H1 (cell line): Measurements from ENCODE around the gene EVA1B. TPM values are rescaled to one million over a fixed set of nuclear protein-coding genes. Genes with fewer than 3 reads are reported as not detected.

Source experiments
- CTCF ChIA-PET: fragments of 300-600 bp; sonication (Branson Sonifier 250); formaldehyde crosslinking; loops from one replicate; lab custom pipeline; 2021; ENCODE audit not compliant: partially characterized antibody; lab: Charles Lee
- POLR2A ChIA-PET: fragments of 300-600 bp; sonication (Branson Sonifier 250); formaldehyde crosslinking; loops from one replicate; lab custom pipeline; 2021; ENCODE audit warnings: inconsistent platforms; ENCODE audit not compliant: partially characterized antibody; lab: Charles Lee
- DNase-seq, 2 experiments: peaks; one replicate each; pipeline versions ENCODE4 v3.0.0 to v3.0.0-alpha.2; 2010 to 2022; ENCODE audit warnings: low spot score in 2 of 2, low read depth in 1 of 2, mixed read lengths in 1 of 2
- FAIRE-seq: peaks from 2 replicates; lab custom pipeline; 2011; peaks lifted over from hg19 to GRCh38; lab: Jason Lieb, UNC
- H2AFZ ChIP-seq: 2 replicates; pipeline ENCODE4 v1.8.1; 2012; ENCODE audit warnings: low read length, inconsistent platforms
- H2AK5ac ChIP-seq: 2 replicates; pipeline ENCODE4 v1.6.1; 2013; ENCODE audit warnings: low read depth, low read length
- H2BK120ac ChIP-seq: replicated peaks from 2 replicates; pipeline ENCODE3; 2013; ENCODE audit warnings: low read depth, low read length, inconsistent platforms
- H2BK12ac ChIP-seq: 2 replicates; pipeline ENCODE4 v1.6.1; 2013; ENCODE audit warnings: low read depth, low read length
- H2BK15ac ChIP-seq: 2 replicates; pipeline ENCODE4 v1.6.1; 2013; ENCODE audit warnings: low read length
- H2BK20ac ChIP-seq: 2 replicates; pipeline ENCODE4 v1.6.1; 2013; ENCODE audit warnings: low read length
- H2BK5ac ChIP-seq: 2 replicates; pipeline ENCODE4 v1.6.1; 2013; ENCODE audit warnings: low read depth, low read length
- H3K14ac ChIP-seq: 2 replicates; pipeline ENCODE4 v1.6.1; 2013; ENCODE audit warnings: inconsistent platforms; ENCODE audit not compliant: insufficient read length
- H3K18ac ChIP-seq: 2 replicates; pipeline ENCODE4 v1.6.1; 2013; ENCODE audit warnings: low read length; ENCODE audit errors: extremely low read depth
- H3K23ac ChIP-seq: 2 replicates; pipeline ENCODE4 v1.6.1; 2013; ENCODE audit warnings: inconsistent platforms; ENCODE audit not compliant: insufficient read length
- H3K23me2 ChIP-seq: 2 replicates; pipeline ENCODE4 v1.6.1; 2013; ENCODE audit warnings: low read depth, low read length
- H3K27ac ChIP-seq: 2 replicates; pipeline ENCODE4 v1.6.1; 2011; ENCODE audit warnings: low read depth, low read length, inconsistent platforms
- H3K27me3 ChIP-seq, 4 experiments: replicated peaks in 1 of 4; 1 replicate in 1 of 4; 2 replicates in 3 of 4; pipeline versions ENCODE4 v1.6.1 to v1.8.1; 2011 to 2013; ENCODE audit warnings: low read length in 3 of 4, mild to moderate bottlenecking in 3 of 4, inconsistent platforms in 2 of 4, mixed read lengths in 2 of 4, moderate library complexity in 1 of 4; ENCODE audit not compliant: control insufficient read depth in 3 of 4, insufficient read depth in 3 of 4; ENCODE audit errors: extremely low read depth in 1 of 4
- H3K36me3 ChIP-seq, 4 experiments: 2 replicates each; pipeline versions ENCODE4 v1.6.1 to v1.8.1; 2011 to 2013; ENCODE audit warnings: mild to moderate bottlenecking in 4 of 4, low read length in 3 of 4, moderate library complexity in 2 of 4, control low read depth in 1 of 4, inconsistent platforms in 1 of 4; ENCODE audit not compliant: insufficient read depth in 4 of 4, control insufficient read depth in 2 of 4
- H3K4ac ChIP-seq: replicated peaks from 2 replicates; pipeline ENCODE3; 2013; ENCODE audit warnings: low read length, low read depth, mixed read lengths, inconsistent platforms; ENCODE audit not compliant: insufficient read length
- H3K4me1 ChIP-seq, 4 experiments: replicated peaks in 1 of 4; 1 replicate in 1 of 4; 2 replicates in 3 of 4; pipeline versions ENCODE4 v1.6.1 to v1.8.1; 2011 to 2013; ENCODE audit warnings: low read length in 3 of 4, inconsistent platforms in 2 of 4, mixed read lengths in 1 of 4; ENCODE audit not compliant: insufficient read depth in 4 of 4, control insufficient read depth in 3 of 4
- H3K4me2 ChIP-seq, 2 experiments: 2 replicates each; pipeline versions ENCODE4 v1.6.1 to v1.8.1; 2011 to 2013; ENCODE audit warnings: low read depth in 2 of 2, low read length in 2 of 2, control low read depth in 1 of 2, inconsistent platforms in 1 of 2, mild to moderate bottlenecking in 1 of 2; ENCODE audit not compliant: insufficient read depth in 1 of 2
- H3K4me3 ChIP-seq, 4 experiments: fragments of 200-600, 300-600 bp in 1 of 4; sonication (generic), shearing (Covaris generic), sonication (Bioruptor Twin) in 1 of 4; 2 replicates each; pipeline versions ENCODE4 v1.5.1 to v1.8.1; 2011 to 2016; ENCODE audit warnings: low read length in 4 of 4, low read depth in 3 of 4, control low read depth in 2 of 4, inconsistent platforms in 2 of 4, mild to moderate bottlenecking in 2 of 4, mixed read lengths in 1 of 4, moderate library complexity in 1 of 4; ENCODE audit not compliant: insufficient read depth in 2 of 4; ENCODE audit errors: extremely low read depth in 1 of 4
- H3K56ac ChIP-seq: replicated peaks from 2 replicates; pipeline ENCODE3; 2013; ENCODE audit warnings: low read depth, mild to moderate bottlenecking, mixed read lengths, low read length, inconsistent platforms; ENCODE audit not compliant: insufficient read length
- H3K79me1 ChIP-seq: 2 replicates; pipeline ENCODE4 v1.6.1; 2013; ENCODE audit warnings: low read depth, low read length, control low read depth
- H3K79me2 ChIP-seq, 2 experiments: 2 replicates each; pipeline versions ENCODE4 v1.6.1 to v1.8.1; 2012 to 2013; ENCODE audit warnings: low read length in 2 of 2, mild to moderate bottlenecking in 2 of 2, inconsistent platforms in 1 of 2; ENCODE audit not compliant: insufficient read depth in 2 of 2, control insufficient read depth in 1 of 2
- H3K9ac ChIP-seq, 4 experiments: replicated peaks in 1 of 4; 1 replicate in 1 of 4; 2 replicates in 3 of 4; pipeline versions ENCODE4 v1.6.1 to v1.8.1; 2011 to 2013; ENCODE audit warnings: low read depth in 3 of 4, low read length in 3 of 4, control low read depth in 2 of 4, mild to moderate bottlenecking in 2 of 4, moderate library complexity in 2 of 4, inconsistent platforms in 1 of 4; ENCODE audit errors: extremely low read depth in 1 of 4
- H3K9me3 ChIP-seq, 2 experiments: 2 replicates each; pipeline versions ENCODE4 v1.6.1 to v1.8.1; 2012 to 2013; ENCODE audit warnings: mild to moderate bottlenecking in 2 of 2, moderate library complexity in 2 of 2, control low read depth in 1 of 2, inconsistent platforms in 1 of 2, low read depth in 1 of 2, low read length in 1 of 2, mixed read lengths in 1 of 2; ENCODE audit not compliant: insufficient read depth in 2 of 2
- H4K20me1 ChIP-seq, 2 experiments: replicated peaks in 1 of 2; 2 replicates each; pipeline versions ENCODE3 to v1.8.1; 2011 to 2013; ENCODE audit warnings: inconsistent platforms in 2 of 2, low read length in 2 of 2, mild to moderate bottlenecking in 1 of 2; ENCODE audit not compliant: insufficient read depth in 2 of 2, control insufficient read depth in 1 of 2
- H4K5ac ChIP-seq: 2 replicates; pipeline ENCODE4 v1.6.1; 2013; ENCODE audit warnings: low read length, low read depth, mixed read lengths, inconsistent platforms; ENCODE audit not compliant: insufficient read length
- H4K8ac ChIP-seq: 2 replicates; pipeline ENCODE4 v1.8.0; 2013; ENCODE audit warnings: mild to moderate bottlenecking, moderate library complexity, low read length, inconsistent platforms; ENCODE audit not compliant: insufficient read depth; ENCODE audit errors: extremely low read depth
- H4K91ac ChIP-seq: replicated peaks from 2 replicates; pipeline ENCODE3; 2013; ENCODE audit warnings: low read length, mixed read lengths, inconsistent platforms; ENCODE audit not compliant: insufficient read length
- BRCA1 ChIP-seq: IDR thresholded peaks from 2 replicates; pipeline ENCODE4 v1.6.1; 2012; ENCODE audit warnings: low read depth, low read length, improper control_type of control experiment
- NANOG ChIP-seq: IDR thresholded peaks from 2 replicates; pipeline ENCODE4 v1.6.1; 2011; ENCODE audit warnings: low read length, low read depth, mild to moderate bottlenecking, inconsistent platforms; ENCODE audit not compliant: insufficient read depth, poor library complexity, severe bottlenecking
- RFX5 ChIP-seq: IDR thresholded peaks from 2 replicates; pipeline ENCODE4 v1.6.1; 2011; ENCODE audit warnings: low read depth, low read length, improper control_type of control experiment, borderline replicate concordance
- WGBS, 2 experiments: shearing (Covaris generic) in 1 of 2; methylation state at CpG; one replicate each; pipeline versions ENCODE4 v1.1.6 to v1.1.7; 2013 to 2015; ENCODE audit warnings: low lambda C conversion rate in 2 of 2, mixed read lengths in 2 of 2, inconsistent platforms in 1 of 2, low coverage in 1 of 2, missing lambda C conversion rate in 1 of 2; ENCODE audit not compliant: insufficient replicate concordance in 2 of 2, insufficient coverage in 1 of 2, insufficient read length in 1 of 2; ENCODE audit errors: extremely low coverage in 1 of 2, missing lambda C conversion rate in 1 of 2; 5-methylcytosine and 5-hydroxymethylcytosine counted together
- polyA plus RNA-seq, 7 experiments: library from polyadenylated mRNA; depleted of rRNA in 3 of 7; stranded (reverse) in 5 of 7; unstranded in 2 of 7; fragments of >200 nt in 5 of 7; fragments of 200-250 nt in 2 of 7; gene quantifications; 1 replicate in 5 of 7; 2 replicates in 1 of 7; 4 replicates in 1 of 7; pipeline versions ENCODE4 v1.2.1 to v1.2.3, GENCODE V29; 2011 to 2013; ENCODE audit warnings: missing spikeins in 2 of 7, mixed read lengths in 2 of 7
- total RNA-seq: library from RNA; stranded (reverse); fragmentation: NEBNext Ultra II Directional; extraction: Animal tissue kit (Norgen Biotek cat#: 25700); gene quantifications from 2 replicates; pipeline ENCODE4 v1.2.1, GENCODE V29; 2021

Gene EVA1B
- total and polyA plus RNA-seq, 2 of the 8 experiments (the other 6 are each of a cell fraction or from before 2014, with no cell fraction given), result 10.0 to 19.9 TPM

DNA sequence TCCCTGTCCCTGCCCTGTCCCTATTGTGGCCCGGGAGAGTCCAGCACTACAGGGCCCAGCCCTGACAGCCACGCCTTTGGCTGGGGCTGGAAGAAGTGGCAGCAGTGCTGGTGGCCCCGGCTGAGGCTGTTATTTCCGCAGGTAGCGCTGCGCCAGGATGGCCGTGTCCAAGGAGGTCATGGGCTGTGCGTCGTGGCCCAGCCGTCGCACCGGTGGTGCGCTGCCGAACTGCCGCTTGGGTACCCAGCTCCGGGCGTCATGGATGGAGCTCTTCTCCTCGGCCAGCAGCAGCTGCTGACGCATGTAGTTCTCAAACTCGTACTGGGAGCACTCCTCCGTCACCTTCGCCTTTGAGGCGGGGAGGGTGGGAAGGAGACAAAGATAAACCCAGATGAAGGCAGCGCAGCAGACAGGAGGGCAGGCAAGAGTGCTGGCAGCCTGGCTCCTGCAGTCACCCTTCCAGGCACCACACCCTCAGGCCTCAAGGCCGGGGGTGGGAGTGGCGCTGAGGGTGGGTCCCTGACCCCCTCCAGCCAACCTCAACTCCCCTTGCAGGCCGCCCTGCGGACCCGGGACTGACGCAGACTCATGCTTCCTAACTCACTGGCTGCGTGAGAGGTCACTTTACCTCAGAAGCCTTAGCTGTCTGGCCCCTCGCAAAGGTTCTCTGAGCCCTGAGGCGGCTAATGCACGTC, 18.3 kb upstream of the EVA1B start:
- Histone ChIP-seq H4K5ac (no peak overlapping the region), H3K23ac (no peak overlapping the region), H3K79me1 (no peaks in the 10 kb centered on the region), H2BK120ac (no peak overlapping the region), H3K4me3 (no peak overlapping the region), H3K18ac (no peak overlapping the region), H3K56ac (no peak overlapping the region), H3K4me1 (no peaks in the 10 kb centered on the region; a peak in 1 of 7 replicates), H3K27ac (no peak overlapping the region), H2BK20ac (no peak overlapping the region), H2BK5ac (no peak overlapping the region), H4K20me1 (peaks cover 3% of the 10 kb centered on the region in 2 experiments), H3K79me2 (no peaks in the 10 kb centered on the region), H3K14ac (no peak overlapping the region), H4K8ac (no peak overlapping the region), H3K36me3 (peaks cover 0 to 14% (median 4%) of the 10 kb centered on the region in 4 experiments; a peak in 5 of 8 replicates), H3K4me2 (no peak overlapping the region), H3K27me3 (no peaks in the 10 kb centered on the region; a peak in 1 of 7 replicates), H2AFZ (no peak overlapping the region), H3K23me2 (no peaks in the 10 kb centered on the region), H3K9ac (no peak overlapping the region), H2BK15ac (no peak overlapping the region), H3K9me3 (no peaks in the 10 kb centered on the region), H2BK12ac (no peak overlapping the region), H2AK5ac (no peak overlapping the region), H4K91ac (no peak overlapping the region), H3K4ac (no peak overlapping the region)
- DNase-seq (no peak), FAIRE-seq (no peak)
- POLR2A ChIA-PET, result interaction anchor here (0.7 to 4.9 kb wide), 10 partner anchors 11 to 60 kb away, joined by 3 to 37 read pairs (median 4); partner anchors contain the start of gene EVA1B
- WGBS, 2 experiments, result 94% methylated on average over 32 of the region's 34 CpGs; no CpG with 5 or more reads in 1 of the 2 experiments
- TF ChIP-seq RFX5 (no peak), NANOG (no peak), BRCA1 (no peak)
- CTCF ChIA-PET, result interaction anchor here (0.6 to 10.0 kb wide), 37 partner anchors 8 to 254 kb away, joined by 3 to 150 read pairs (median 5); partner anchors contain the start of genes EVA1B and THRAP3
